HL-60/S4 treated with retinoic acid at 250 ng/mL for 4 days and 3 days (cell line): Measurements from ENCODE around the gene TCERG1L.
"Not testable (repeated sequence)": the region's sequence is repeated elsewhere in the genome, so short reads cannot be mapped to it uniquely, and the experiment has no call there.

Experiments
- in situ Hi-C: fragments of 300-500 bp; cut with MboI; formaldehyde crosslinking; loops from 2 replicates; pipeline ENCODE4 v1.7.0; 2022; ENCODE audit warnings: low sequenced_read_pairs

The TCERG1L gene

DNA sequence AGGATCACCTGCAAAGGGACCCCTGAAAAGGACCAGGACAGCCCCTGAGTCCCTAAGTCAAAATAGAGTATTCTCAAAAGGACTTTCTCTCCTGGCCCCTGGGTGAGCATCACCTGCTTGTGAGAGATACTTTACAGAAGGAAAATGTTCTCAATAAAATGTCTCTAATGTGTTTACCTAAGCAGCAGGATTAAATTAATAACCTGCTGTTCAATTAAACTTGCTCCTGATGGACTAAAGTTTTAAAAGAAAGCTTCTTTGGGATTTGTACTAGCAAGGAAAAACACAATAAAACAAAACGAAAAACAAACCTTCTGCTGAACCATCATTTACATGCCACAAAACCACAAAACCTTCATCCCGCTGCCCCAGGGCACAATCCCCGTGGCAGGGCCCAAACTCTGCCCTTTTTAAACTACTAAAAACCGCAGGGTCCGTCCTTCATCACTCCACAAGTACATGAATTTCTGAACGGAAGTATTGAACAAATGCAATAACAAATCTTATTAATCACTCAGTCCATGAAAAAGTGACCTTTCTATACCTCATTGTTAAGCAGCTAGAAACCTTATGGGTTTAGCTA is 197.7 kb downstream of the TCERG1L start:
- in situ Hi-C loops: no loop called here

DNA sequence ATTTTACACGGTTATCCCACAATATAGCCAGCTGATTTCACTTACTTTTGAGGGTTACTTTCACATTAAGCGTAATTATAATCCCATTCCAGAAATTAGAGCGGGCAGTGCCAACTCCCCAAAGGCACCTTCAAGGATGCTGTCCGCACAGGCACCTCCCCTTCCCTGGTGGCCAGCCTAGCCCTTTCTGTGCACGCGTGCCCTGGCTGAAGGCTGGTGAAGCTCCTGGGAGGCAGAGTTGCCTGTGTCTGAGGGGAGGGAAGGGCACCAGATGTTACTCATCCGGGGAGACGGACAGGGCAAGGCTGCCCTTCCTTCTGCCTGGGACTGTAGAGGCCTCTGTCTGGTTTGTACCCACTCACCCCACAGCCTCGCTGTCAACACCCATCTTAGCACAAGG is 198.4 kb downstream of the TCERG1L start:
- in situ Hi-C loops: no loop called here

DNA sequence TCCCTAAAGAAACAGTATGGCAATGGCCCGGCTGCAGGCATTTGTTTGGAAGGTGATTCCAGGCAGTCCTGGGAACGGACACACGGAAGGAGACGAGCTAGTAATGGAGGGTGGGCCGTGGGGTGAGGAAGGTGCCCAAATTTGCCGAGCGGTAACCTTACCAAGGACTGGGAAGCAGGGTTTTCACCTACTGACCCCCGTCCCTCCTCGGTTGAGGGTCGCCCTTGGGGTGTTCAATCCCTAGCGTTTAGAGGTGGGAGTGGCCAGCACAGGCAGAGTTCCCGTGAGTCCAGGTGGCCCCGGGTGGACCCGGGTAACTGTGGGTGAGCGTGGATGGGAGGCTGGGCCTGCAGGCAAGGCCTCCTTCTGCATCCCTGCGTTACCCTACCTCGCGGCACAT is 198.8 kb downstream of the TCERG1L start:
- in situ Hi-C loops: no loop called here

DNA sequence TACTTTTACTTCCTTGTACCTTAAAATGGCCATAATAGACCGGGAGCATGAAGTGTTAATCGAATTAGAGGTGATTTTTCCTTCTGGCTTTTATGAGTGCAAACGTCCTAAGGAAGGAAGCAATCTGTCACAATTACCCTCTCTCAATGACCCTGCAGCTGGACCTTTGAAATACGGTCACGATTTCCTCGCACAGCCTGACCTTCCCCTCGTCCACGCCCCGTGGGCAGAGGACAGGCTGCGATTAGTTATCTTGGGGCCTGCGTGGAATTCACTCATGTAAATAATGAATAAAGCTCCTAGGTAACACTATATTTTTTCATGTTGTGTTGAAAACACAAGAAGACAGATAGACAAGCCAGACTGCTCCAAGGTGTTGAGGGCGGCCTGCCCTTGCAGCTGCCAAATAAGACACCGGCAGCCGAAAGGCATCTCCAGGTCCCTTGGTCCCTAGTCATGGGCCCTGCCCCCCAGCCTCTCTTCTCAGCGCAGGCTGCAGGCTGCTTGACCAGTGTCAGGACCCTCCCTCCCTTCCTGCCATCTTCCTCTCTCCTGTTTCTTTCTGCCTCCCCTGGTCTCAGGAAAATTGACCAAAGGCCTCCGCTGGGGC is 199.9 kb downstream of the TCERG1L start:
- in situ Hi-C loops: no loop called here

DNA sequence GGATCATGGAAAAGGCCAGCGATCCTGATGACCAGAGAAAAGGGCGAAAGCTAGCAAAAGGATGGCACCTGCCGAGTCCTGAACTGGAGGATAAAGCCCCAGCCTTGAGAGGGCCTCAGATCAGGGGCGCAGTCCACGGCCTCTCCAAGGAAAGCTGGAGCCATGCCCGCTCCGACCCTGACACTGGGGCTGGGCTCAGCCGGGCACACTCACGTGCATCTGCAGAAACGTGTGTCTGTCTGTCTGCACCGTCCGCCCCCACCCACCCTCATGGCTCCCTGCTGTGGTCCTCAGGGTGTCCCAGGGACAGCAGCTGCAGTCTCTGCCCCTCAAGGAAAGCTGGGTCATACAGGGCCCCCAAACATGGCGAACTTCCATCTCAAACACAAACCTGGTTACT is 200.5 kb downstream of the TCERG1L start:
- in situ Hi-C loops: no loop called here

DNA sequence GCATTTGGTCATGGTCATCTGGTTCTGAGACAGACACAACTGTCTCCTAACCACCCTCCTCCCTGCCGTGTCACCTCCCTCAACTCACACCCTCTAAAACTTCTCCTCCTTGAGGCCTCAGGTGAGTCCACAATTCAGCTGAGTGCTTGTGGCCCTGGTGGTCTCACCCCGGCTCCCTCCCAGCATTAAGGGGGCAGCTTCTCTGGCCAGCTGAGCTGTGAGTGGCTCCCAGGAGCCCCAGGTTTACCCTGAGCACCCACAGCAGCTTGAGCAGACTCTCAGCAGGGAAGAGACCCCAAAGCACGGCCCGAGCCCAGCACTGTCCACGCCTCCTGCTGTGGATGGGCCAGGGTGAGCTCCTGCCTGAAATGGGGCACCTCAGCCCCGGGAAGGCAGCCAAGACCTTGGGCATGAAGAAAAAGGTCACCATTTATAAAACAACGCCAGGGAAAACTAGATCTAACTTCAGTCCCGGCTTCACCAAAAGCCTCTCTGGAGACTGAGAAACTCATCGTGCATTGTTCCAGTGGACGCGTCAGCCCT is 201.2 kb downstream of the TCERG1L start:
- in situ Hi-C loops: no loop called here

DNA sequence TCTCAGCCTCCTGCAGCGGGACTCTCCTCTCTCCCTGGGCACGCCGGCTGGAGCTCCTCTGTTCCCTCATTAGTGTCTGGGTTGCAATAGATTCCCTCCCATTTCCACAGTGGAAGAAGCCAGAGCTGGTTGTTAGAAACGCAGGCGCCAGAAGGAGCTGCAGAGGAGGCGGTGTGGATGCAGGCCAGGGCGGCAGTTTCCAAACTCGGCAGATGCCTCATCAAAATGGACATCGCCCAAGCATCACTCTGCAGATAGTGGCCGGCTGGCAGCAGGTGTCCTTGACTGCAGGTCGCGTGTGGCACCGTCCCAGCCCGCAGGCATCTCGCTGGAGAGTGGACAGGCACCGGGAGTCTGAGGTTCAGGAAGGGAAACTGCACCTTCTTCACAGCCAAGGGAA is 201.8 kb downstream of the TCERG1L start:
- in situ Hi-C loops: no loop called here

DNA sequence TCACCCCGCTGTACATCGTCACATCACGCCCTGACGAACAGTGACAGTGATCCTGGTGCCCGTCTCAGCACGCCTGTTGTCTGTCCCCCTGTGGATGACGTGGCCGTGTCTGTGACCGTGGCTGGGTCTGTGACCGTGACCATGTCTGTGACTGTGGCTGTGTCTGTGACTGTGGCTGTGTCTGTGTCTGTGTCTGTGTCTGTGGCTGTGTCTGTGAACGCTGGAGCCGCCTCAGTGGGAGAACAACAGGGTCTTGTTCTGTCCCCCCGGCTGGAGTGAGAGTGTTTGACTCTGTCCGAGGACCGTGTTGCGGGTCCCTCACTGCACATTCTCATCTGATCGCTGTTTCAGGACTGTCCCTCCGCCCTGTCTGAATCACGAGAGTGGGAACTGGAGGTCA is 202.2 kb downstream of the TCERG1L start:
- in situ Hi-C loops: no loop called here

DNA sequence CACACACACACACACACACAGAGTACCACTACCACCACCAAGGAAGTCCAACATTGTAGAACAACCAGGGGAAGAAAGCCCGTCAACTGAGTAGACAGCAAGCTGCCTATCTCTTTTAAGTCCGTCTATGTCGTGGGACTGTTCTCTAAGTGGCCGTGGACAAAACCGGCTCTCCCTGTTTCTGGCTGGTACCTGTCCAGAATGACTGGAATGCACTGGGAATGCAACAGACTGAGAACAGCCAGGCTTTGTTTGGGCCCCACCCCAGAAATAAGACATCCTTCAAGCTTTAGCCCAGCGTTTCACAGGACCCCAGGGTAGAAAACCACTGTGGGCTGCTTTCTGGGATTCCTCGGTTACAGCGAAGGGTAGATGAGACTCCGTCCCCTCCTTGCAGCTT is 203.6 kb downstream of the TCERG1L start:
- in situ Hi-C loops: no loop called here

DNA sequence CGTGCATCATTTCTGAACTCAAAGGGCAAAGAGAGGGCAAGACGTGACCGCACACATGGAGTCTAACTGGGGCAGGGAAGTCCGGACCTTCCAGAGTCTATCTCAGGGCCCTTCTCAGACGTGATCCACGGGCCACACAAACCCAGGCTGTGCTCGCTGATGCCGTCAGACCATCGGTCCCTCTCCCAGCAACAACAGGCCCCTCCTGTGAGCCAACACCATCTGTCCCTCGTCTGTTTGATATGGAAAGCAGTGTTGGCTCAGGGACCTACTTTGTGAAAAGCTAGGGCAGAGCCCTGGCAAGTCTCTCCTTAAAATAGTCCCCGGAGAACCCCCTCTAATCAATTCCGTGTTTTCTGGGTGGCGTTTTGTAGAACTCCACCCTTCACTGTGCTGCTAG is 208.8 kb downstream of the TCERG1L start:
- in situ Hi-C loops: no loop called here

DNA sequence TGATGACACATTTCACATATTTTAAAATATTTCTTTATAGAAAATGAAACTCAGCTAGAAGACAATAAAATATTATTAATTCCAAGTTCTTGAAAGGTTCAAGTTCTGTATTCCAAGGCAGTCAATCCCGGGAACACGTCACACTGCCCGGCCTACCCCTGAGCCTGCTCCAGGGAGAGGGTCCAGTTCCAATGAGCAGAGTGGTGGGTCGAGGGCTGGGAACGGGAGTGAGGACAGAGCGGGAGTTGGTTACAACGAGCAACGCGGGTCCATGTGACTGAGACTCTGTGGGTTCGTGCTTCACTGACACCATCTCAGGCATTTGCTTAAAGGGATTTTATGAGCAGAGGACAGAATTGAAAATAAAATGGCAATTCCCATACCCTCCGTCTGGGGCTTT is 209.4 kb downstream of the TCERG1L start:
- in situ Hi-C loops: no loop called here

DNA sequence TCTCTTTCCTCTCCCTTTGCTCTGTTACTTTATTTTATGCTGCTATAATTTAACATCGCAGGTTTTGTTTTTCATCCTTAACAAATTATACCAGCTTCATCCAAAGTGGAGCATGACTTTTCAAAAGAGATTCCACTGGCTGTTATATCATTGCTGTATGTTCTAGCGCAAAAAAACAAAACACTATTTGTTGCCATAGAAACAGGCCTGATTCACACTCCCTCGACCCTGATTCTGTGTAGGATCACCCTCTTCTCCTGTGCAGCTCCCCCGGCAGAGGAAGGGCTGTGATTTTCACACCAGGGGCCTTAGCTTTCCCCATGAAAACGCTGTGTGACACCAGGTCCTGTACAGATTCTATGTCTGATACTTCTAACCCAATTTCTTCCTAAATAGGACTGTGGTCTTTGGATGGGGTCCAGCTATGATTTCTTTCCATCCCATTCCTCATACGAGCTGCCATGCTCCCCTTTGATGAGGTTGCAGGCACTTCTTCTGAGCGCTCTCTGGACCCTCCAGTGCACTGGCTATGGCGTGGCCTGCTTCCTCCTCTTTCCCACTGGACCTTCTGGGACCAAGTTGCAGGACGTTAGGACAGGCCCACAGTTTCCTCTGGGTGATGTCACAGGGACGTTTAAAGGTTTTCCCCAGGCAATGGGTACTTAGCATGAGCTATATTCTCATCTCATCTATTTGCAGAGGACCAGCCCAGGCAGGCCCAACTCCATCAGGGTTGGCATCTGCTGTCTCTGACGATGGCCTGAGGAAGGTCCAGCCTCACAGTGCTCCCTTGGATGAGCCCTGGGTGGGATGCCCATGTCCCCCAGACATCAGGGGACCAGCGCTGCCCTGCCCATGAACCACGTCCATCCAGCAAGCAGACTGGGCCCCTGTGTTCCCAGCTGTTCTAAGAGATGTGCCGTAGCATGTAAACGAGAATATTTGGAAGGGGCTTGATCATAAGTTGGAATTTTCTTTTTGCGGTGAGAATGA is 210.8 kb downstream of the TCERG1L start:
- in situ Hi-C loops: not testable (repeated sequence)

DNA sequence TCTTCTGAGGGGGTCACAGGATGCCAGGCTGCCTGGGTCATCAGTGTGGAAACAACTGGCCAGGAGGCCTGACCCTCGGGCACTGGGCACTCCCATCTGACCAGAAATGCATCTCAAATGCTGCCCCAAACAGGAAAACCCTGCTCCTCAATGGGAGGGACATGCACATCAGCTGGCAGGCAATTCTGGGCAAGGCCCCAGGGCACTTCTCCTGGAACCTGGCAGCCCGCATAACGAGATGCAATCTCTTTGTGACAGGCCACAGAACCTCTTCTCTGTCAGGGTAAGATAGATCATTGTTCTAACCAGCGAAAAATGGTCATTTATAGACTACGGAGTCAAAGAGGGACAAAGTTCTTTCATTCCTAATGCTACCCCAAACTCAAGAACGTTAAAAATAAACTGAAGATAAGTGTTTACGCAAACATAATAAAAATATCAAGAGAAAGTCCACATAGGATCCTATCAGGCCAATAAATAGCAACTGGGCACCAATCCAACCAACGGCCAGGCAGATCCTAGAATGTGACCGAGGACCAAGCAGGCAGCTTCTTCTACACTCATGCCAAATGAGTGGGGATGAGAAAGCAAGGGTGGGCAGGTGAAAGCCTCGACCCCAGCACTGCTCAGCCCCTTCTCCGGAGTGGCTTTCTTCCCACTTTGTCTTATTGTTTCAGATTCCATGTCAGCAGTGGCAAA is 212.3 kb downstream of the TCERG1L start:
- in situ Hi-C loops: no loop called here

DNA sequence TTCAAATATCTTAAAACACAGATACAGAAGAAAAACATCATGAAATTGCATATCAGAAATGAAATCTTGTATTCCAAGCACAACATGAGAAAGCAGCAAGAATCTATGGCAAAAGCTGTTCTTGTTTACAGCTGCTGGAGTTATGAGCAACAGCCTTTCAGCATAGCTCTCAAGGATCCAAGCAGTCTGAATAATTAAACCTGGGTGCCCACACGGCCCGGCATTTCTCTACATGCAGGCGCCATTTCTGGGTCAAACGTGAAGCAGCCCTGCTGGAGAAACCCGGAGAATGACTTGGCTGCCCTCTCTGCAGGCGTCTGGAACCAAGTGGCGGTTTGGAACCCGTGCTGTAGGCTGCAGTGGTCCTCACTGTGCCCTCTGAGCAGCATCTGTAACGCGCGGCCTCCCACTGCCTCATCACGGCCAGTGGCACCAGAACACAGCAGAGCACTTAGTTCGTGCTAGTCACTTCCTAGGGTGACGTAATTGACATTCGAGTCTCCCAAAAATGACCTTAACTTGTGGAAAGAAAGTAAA is 213.0 kb downstream of the TCERG1L start:
- in situ Hi-C loops: no loop called here

DNA sequence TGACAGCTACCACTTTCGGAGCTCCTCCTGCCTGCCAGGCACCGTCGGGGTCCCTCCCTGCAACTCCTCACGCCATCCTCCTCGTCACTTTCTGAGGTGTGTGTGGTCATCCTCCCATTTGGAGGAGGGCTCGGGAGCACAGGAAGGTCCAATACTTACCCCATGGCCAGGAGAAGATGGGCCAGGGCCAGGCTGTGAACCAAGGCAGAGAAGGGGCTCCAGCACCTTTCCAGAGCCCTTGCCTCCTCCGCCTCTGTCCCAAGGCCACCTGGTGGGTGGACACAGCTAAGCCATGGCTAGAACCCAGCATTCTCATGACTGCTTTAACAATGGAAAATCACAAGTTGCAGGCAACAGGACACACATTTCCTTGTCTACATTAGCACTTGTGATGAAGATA is 215.5 kb downstream of the TCERG1L start:
- in situ Hi-C loops: no loop called here

DNA sequence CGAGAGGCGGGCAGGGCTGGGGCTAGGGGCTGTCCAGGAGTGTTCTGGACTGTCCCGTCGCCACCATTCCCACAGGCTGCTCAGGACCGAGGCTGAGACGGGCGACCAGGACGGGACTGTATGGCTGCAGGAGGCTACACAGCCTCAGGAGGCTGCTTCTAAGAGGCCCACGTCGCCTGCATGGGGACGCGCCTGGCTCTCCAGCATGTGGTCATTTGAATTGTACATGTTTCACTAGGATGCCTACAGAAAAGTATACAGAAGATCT is 216.3 kb downstream of the TCERG1L start:
- in situ Hi-C loops: no loop called here

DNA sequence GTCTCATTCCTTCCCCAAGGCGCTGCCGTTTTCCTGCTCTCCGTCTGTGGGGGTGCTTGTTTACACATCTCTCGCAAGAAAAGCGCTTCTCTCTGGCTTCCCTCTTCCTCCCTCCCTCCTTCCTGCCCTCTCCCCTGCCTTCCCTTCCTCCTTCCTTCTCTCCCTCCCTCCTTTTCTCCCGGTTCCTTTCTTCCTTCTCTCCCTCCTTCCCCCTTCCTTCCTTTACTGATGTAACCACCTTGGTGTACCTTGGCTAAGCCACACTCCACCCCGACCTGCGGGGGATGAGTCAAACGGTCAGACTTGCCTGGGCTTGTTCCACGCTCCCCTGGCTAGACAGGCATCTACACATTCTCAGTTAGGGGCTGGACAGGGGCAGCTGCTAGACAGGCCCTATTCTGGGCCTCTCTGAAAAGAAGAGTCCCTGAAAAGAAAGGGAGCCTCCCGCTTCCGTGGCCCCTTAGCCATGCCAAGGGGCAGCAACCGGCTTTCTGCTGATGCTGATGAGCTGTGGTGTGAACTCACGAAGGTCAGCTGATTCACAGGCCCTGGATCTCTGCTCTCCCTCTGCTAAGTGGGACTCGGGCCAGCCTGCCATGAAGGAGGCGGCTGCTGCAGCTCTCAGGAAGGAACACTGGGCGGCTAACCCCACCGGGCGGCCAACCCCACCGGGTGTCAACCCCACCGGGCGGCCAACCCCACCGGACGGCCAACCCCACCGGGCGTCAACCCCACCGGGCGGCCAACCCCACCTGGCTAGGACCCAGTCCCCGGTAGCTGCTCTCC is 216.8 kb downstream of the TCERG1L start:
- in situ Hi-C loops: no loop called here

DNA sequence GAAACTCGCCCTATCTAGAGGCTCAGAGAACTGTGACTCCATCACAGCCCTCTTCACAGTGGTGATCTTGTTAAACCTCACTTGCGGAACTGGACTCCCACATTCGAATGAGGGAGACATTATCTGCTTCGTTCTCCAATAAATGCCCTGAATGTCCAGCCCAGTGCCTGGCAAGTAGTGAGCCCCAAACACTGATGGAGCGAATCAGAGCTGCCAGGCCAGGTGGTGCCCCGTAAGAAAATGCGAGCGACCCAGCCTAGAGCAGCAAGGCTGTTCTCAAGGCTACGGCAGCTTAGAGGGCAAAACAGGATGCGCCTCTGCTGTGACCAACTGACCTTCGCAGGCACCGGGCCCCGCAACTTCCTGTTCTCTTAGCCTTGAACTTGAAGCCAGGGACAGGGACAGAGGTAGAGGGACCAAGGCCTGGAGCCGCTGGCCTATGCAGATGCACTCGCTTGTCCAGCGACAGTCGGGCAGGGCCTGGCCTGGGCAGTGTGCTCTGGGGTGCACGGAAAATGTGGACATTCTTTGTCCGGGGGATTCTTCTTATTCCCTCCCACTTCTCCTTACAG is 217.6 kb downstream of the TCERG1L start:
- in situ Hi-C loops: no loop called here

DNA sequence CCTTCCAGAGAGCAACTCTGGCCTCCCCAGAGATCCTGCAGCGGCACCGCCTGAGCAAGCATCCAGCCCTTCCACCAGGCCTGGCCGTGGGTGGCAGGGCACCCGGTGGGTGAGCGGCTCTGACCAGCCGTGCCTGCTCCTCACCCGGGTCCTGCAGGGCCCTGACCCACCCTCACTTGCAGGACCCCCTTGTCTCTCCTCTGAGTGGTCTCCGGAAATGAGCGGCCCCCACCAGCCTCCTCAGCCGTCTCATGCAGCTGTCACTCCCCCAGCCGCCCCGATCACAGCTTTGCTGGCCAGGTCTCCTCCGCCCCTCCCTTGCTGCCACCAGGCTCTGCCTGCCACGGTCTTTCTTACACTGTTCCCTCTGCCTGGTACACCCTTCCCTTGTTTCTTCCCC is 218.2 kb downstream of the TCERG1L start:
- in situ Hi-C loops: no loop called here

DNA sequence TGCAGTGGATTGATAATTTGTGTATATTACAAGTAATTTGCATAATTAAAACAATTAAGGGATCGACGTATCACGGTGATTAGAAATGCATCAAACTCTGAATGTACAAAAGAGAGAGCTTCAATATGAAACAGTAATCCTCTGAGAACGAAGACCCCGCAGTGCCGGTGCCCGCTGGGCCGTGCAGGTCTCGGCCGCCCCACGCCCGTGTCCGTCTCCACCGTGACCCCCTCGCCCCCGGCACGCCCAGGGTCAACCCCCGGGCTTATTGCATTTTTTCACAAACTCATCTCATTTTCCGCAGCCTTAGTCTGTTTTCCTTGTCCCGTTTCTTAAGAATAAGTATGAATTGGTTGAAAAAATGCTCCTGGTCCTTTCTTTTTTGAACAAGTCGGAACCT is 218.6 kb downstream of the TCERG1L start:
- in situ Hi-C loops: no loop called here
